Activated naive CD8-positive, alpha-beta T cell treated with anti-CD3 and anti-CD28 coated beads, Interleukin-2, amount 50 U/mL, for 16 hours (primary cell): ENCODE measurements around the gene IFIH1.

ENCODE experiments used
- DNase-seq: peaks from one replicate; pipeline ENCODE4 v3.0.0-alpha.2; 2020; ENCODE audit warnings: low read depth, low spot score

Gene IFIH1

GRCh38 chr2:162308747-162309503 lies 9.6 kb downstream of the IFIH1 start:
- no peak for DNase-seq

- no peak for DNase-seq
Observed at GRCh38 chr2:162305901-162306300, 12.6 kb downstream of the IFIH1 start.

GRCh38 chr2:162301877-162302276 lies 16.6 kb downstream of the IFIH1 start:
- DNase-seq = no peak

- DNase-seq = no peak
Observed at GRCh38 chr2:162301151-162301804, 17.2 kb downstream of the IFIH1 start.

- no peak for DNase-seq
Observed at GRCh38 chr2:162300266-162300665, 18.2 kb downstream of the IFIH1 start.

GRCh38 chr2:162298669-162299335 lies 19.7 kb downstream of the IFIH1 start:
- no peak for DNase-seq

- DNase-seq = peak; percentile 16
Observed at GRCh38 chr2:162297925-162298552, 20.4 kb downstream of the IFIH1 start.

GRCh38 chr2:162295009-162295408 lies 23.5 kb downstream of the IFIH1 start:
- DNase-seq = no peak

- DNase-seq = no peak
Observed at GRCh38 chr2:162293122-162293786, 25.2 kb downstream of the IFIH1 start.

- no peak for DNase-seq
Observed at GRCh38 chr2:162291748-162292147, 26.7 kb downstream of the IFIH1 start.

GRCh38 chr2:162282765-162283425 lies 35.6 kb downstream of the IFIH1 start:
- DNase-seq = no peak

GRCh38 chr2:162280654-162281053 lies 37.8 kb downstream of the IFIH1 start:
- DNase-seq = no peak

GRCh38 chr2:162277381-162277780 lies 41.1 kb downstream of the IFIH1 start:
- no peak for DNase-seq

- DNase-seq = no peak
Observed at GRCh38 chr2:162267996-162268395, 50.5 kb downstream of the IFIH1 start.

- DNase-seq = no peak
Observed at GRCh38 chr2:162267496-162267895, 51.0 kb downstream of the IFIH1 start.

- DNase-seq = no peak
Observed at GRCh38 chr2:162266460-162266760, 52.1 kb downstream of the IFIH1 start.

GRCh38 chr2:162265666-162266459 lies 52.6 kb downstream of the IFIH1 start:
- no peak for DNase-seq

GRCh38 chr2:162261032-162261945 lies 57.2 kb downstream of the IFIH1 start:
- DNase-seq = no peak

- DNase-seq = no peak
Observed at GRCh38 chr2:162258686-162259085, 59.8 kb downstream of the IFIH1 start.
